IMR-90 (cell line): ENCODE results near the gene ZFX. TPM values are rescaled to one million over a fixed set of nuclear protein-coding genes. Genes with fewer than 3 reads are reported as not detected.

Source experiments
- ATAC-seq: fragments of 200-7000 bp; cut with Tn5 transposase; 2 replicates; pipeline ENCODE4 v1.9.1; 2020; ENCODE audit warnings: low read depth, mild to moderate bottlenecking, moderate library complexity
- BruUV-seq: library from RNA; stranded (reverse); fragments of 400-500 nt; replicated peaks from 2 replicates; lab custom pipeline; 2021; lab: Mats Ljungman, UMichigan
- CTCF ChIA-PET: fragments of 300-600 bp; formaldehyde crosslinking; extraction: SDS; loops from one replicate; lab custom pipeline; 2021; ENCODE audit warnings: antibody characterized with exemption; lab: Yijun Ruan, JAX
- POLR2A ChIA-PET: fragments of 300-600 bp; sonication (Branson Sonifier 250); formaldehyde crosslinking; loops from one replicate; lab custom pipeline; 2022; ENCODE audit warnings: antibody characterized with exemption; ENCODE audit not compliant: unreplicated experiment; lab: Charles Lee
- DNase-seq: peaks from one replicate; pipeline ENCODE4 v3.0.0; 2013
- H2AFZ ChIP-seq: replicated peaks from 2 replicates; pipeline ENCODE3; 2013; ENCODE audit warnings: low read length, mild to moderate bottlenecking; ENCODE audit not compliant: poor library complexity
- H2AK5ac ChIP-seq: 2 replicates; pipeline ENCODE4 v1.6.1; 2013; ENCODE audit warnings: low read depth, low read length, inconsistent platforms
- H2AK9ac ChIP-seq: replicated peaks from 2 replicates; pipeline ENCODE3; 2013; ENCODE audit warnings: mild to moderate bottlenecking, low read depth, low read length, moderate library complexity; ENCODE audit not compliant: poor library complexity
- H2BK120ac ChIP-seq: 2 replicates; pipeline ENCODE4 v1.6.1; 2013; ENCODE audit warnings: low read depth, low read length, inconsistent platforms
- H2BK15ac ChIP-seq: 3 replicates; pipeline ENCODE4 v1.6.1; 2013; ENCODE audit warnings: low read depth, low read length, inconsistent platforms
- H2BK20ac ChIP-seq: 2 replicates; pipeline ENCODE4 v1.6.1; 2013; ENCODE audit warnings: low read depth, mild to moderate bottlenecking, inconsistent platforms, low read length, moderate library complexity
- H2BK5ac ChIP-seq: 2 replicates; pipeline ENCODE4 v1.6.1; 2013; ENCODE audit warnings: mild to moderate bottlenecking, low read depth, low read length, inconsistent platforms; ENCODE audit not compliant: poor library complexity, severe bottlenecking
- H3K14ac ChIP-seq: replicated peaks from 2 replicates; pipeline ENCODE4 v1.6.1; 2013; ENCODE audit warnings: low read depth, low read length, inconsistent platforms
- H3K18ac ChIP-seq: 2 replicates; pipeline ENCODE4 v1.6.1; 2013; ENCODE audit warnings: low read depth, low read length, control low read depth
- H3K23ac ChIP-seq: 2 replicates; pipeline ENCODE4 v1.6.1; 2013; ENCODE audit warnings: low read depth, low read length, inconsistent platforms
- H3K27ac ChIP-seq: 2 replicates; pipeline ENCODE4 v1.5.1; 2013; ENCODE audit warnings: mild to moderate bottlenecking, control low read depth, low read length; ENCODE audit not compliant: insufficient read depth
- H3K27me3 ChIP-seq: 2 replicates; pipeline ENCODE4 v1.6.1; 2013; ENCODE audit warnings: low read length; ENCODE audit not compliant: control insufficient read depth, insufficient read depth
- H3K36me3 ChIP-seq: 2 replicates; pipeline ENCODE4 v1.6.1; 2013; ENCODE audit warnings: low read length, mixed read lengths; ENCODE audit not compliant: control insufficient read depth, insufficient read depth
- H3K4ac ChIP-seq: 2 replicates; pipeline ENCODE4 v1.6.1; 2013; ENCODE audit warnings: low read depth, low read length, inconsistent platforms
- H3K4me1 ChIP-seq: 2 replicates; pipeline ENCODE4 v1.6.1; 2013; ENCODE audit warnings: low read length, mixed read lengths; ENCODE audit not compliant: control insufficient read depth, insufficient read depth
- H3K4me2 ChIP-seq: 2 replicates; pipeline ENCODE4 v1.6.1; 2013; ENCODE audit warnings: low read depth, mild to moderate bottlenecking, control low read depth, low read length, moderate library complexity
- H3K4me3 ChIP-seq: 2 replicates; pipeline ENCODE4 v1.5.1; 2013; ENCODE audit warnings: low read depth, mild to moderate bottlenecking, control low read depth, low read length, moderate library complexity; ENCODE audit not compliant: insufficient read depth
- H3K56ac ChIP-seq: 2 replicates; pipeline ENCODE4 v1.6.1; 2013; ENCODE audit warnings: low read length, inconsistent platforms; ENCODE audit not compliant: insufficient read depth; ENCODE audit errors: extremely low read depth
- H3K79me1 ChIP-seq, 2 experiments: 2 replicates each; pipeline ENCODE4 v1.6.1; 2013; ENCODE audit warnings: low read length in 2 of 2, inconsistent platforms in 1 of 2, low read depth in 1 of 2
- H3K9ac ChIP-seq: 2 replicates; pipeline ENCODE4 v1.6.1; 2013; ENCODE audit warnings: low read depth, low read length, control low read depth
- H3K9me1 ChIP-seq: 2 replicates; pipeline ENCODE4 v1.6.1; 2013; ENCODE audit warnings: low read length, inconsistent platforms; ENCODE audit not compliant: insufficient read depth
- H3K9me3 ChIP-seq: 2 replicates; pipeline ENCODE4 v1.6.1; 2013; ENCODE audit warnings: low read length; ENCODE audit not compliant: control insufficient read depth, insufficient read depth
- H4K20me1 ChIP-seq: 2 replicates; pipeline ENCODE4 v1.6.1; 2013; ENCODE audit warnings: low read length, inconsistent platforms; ENCODE audit not compliant: insufficient read depth
- H4K5ac ChIP-seq: 2 replicates; pipeline ENCODE4 v1.6.1; 2013; ENCODE audit warnings: mild to moderate bottlenecking, low read depth, low read length, control low read depth
- H4K8ac ChIP-seq, 2 experiments: 2 replicates each; pipeline ENCODE4 v1.6.1; 2013; ENCODE audit warnings: low read depth in 2 of 2, low read length in 2 of 2, control low read depth in 1 of 2, inconsistent platforms in 1 of 2
- H4K91ac ChIP-seq: 2 replicates; pipeline ENCODE4 v1.6.1; 2013; ENCODE audit warnings: low read depth, low read length, inconsistent platforms; ENCODE audit not compliant: insufficient read depth
- BHLHE40 ChIP-seq: fragments of 150-350 bp; IDR thresholded peaks from 2 replicates; pipeline ENCODE4 v1.6.1; 2016; ENCODE audit warnings: mild to moderate bottlenecking, low read depth, low read length
- CTCF ChIP-seq: conservative IDR thresholded peaks from 2 replicates; pipeline ENCODE4 v1.5.1; 2012; ENCODE audit warnings: mild to moderate bottlenecking, low read depth, low read length, improper control_type of control experiment
- FOS ChIP-seq: fragments of 150-350 bp; IDR thresholded peaks from 2 replicates; pipeline ENCODE4 v1.6.1; 2016; ENCODE audit warnings: low read depth, low read length
- MAFK ChIP-seq: IDR thresholded peaks from 2 replicates; pipeline ENCODE4 v1.6.1; 2012; ENCODE audit warnings: low read depth, low read length, improper control_type of control experiment
- MAZ ChIP-seq: IDR thresholded peaks from 2 replicates; pipeline ENCODE4 v1.6.1; 2012; ENCODE audit warnings: low read depth, mild to moderate bottlenecking, low read length, improper control_type of control experiment, moderate library complexity, borderline replicate concordance
- NFE2L2 ChIP-seq: fragments of 150-350 bp; IDR thresholded peaks from 2 replicates; pipeline ENCODE4 v1.6.1; 2016; ENCODE audit warnings: low read depth, mild to moderate bottlenecking, low read length
- POLR2A ChIP-seq: IDR thresholded peaks from 2 replicates; pipeline ENCODE4 v1.6.1; 2012; ENCODE audit warnings: mild to moderate bottlenecking, low read depth, low read length
- RAD21 ChIP-seq: IDR thresholded peaks from 2 replicates; pipeline ENCODE4 v1.6.1; 2012; ENCODE audit warnings: low read length, improper control_type of control experiment
- RCOR1 ChIP-seq: IDR thresholded peaks from 2 replicates; pipeline ENCODE4 v1.6.1; 2012; ENCODE audit warnings: mild to moderate bottlenecking, low read length, improper control_type of control experiment; ENCODE audit not compliant: insufficient replicate concordance
- RFX5 ChIP-seq: IDR thresholded peaks from 2 replicates; pipeline ENCODE4 v1.8.0; 2012; ENCODE audit warnings: low read depth, mild to moderate bottlenecking, low read length, moderate library complexity
- SMC3 ChIP-seq: fragments of 150-350 bp; IDR thresholded peaks from 2 replicates; pipeline ENCODE4 v1.6.1; 2016; ENCODE audit warnings: low read depth, mild to moderate bottlenecking, antibody characterized with exemption, low read length, moderate library complexity
- WGBS, 2 experiments: methylation state at CpG; one replicate each; pipeline versions ENCODE4 v1.1.5 to v1.1.7; 2013; ENCODE audit warnings: missing lambda C conversion rate in 2 of 2; ENCODE audit not compliant: insufficient read length in 1 of 2; ENCODE audit errors: extremely low coverage in 2 of 2; 5-methylcytosine and 5-hydroxymethylcytosine counted together
- dilution Hi-C: fragments of 300-500 bp; cut with HindIII; formaldehyde crosslinking; loops from one replicate; pipeline ENCODE4 v1.14.3; 2018; ENCODE audit warnings: low sequenced_read_pairs; ENCODE audit not compliant: unreplicated experiment
- in situ Hi-C: fragments of 300-500 bp; cut with MboI; formaldehyde crosslinking; loops from 3 replicates; pipeline ENCODE4 v1.14.3; 2019; ENCODE audit warnings: low sequenced_read_pairs, inconsistent platforms, mixed read lengths
- intact Hi-C: fragments of 100-400 bp; cut with micrococcal nuclease; formaldehyde crosslinking; loops from 2 replicates; pipeline ENCODE4 v1.10.0; 2022
- polyA plus RNA-seq, 3 experiments: library from polyadenylated mRNA; depleted of rRNA; stranded (reverse); fragments of >200 nt; gene quantifications; 2 replicates each; pipeline ENCODE4 v1.2.3, GENCODE V29; 2012; ENCODE audit warnings: low replicate concordance in 1 of 3
- total RNA-seq: library from RNA; depleted of rRNA; stranded (reverse); fragments of >200 nt; gene quantifications from 2 replicates; pipeline ENCODE4 v1.2.3, GENCODE V29; 2012
- TF ChIP-seq, protein P1 (sequence below): fragments of 150-350 bp; IDR thresholded peaks from 2 replicates; pipeline ENCODE4 v1.6.1; 2017; ENCODE audit warnings: mild to moderate bottlenecking, antibody characterized with exemption, low read length, low read depth
- TF ChIP-seq, protein P2 (sequence below): fragments of 150-350 bp; IDR thresholded peaks from 2 replicates; pipeline ENCODE4 v1.6.1; 2016; ENCODE audit warnings: low read depth, mild to moderate bottlenecking, low read length, moderate library complexity, borderline replicate concordance

Gene ZFX
- total and polyA plus RNA-seq, 2 of the 4 experiments (the other 2 are of a cell fraction), result 16.0 to 99.3 TPM

GRCh38 chrX:24168807-24169206, 19.3 kb downstream of the ZFX start:
- no peaks in the 10 kb centered on the region for H3K27me3 ChIP-seq
- WGBS, 2 experiments, result no CpG with 5 or more reads among the region's 5 CpGs
- H3K56ac ChIP-seq, result no peak overlapping the region
- H3K9me3 ChIP-seq, result no peaks in the 10 kb centered on the region
- no peak overlapping the region for H3K4ac ChIP-seq
- no peak for DNase-seq
- CTCF ChIA-PET, result no interaction called here
- dilution Hi-C loops, result no loop called here
- no peak overlapping the region for H3K18ac ChIP-seq
- H4K8ac ChIP-seq, result no peak overlapping the region
- H4K20me1 ChIP-seq, result peaks cover 85% of the 10 kb centered on the region
- H3K9ac ChIP-seq, result no peak overlapping the region
- ATAC-seq, result no peak
- H2AK5ac ChIP-seq, result no peak overlapping the region
- no peak overlapping the region for H3K4me3 ChIP-seq
- intact Hi-C loops, result no loop called here
- H3K9me1 ChIP-seq, result 0 out of 2 replicates have a peak, but pooled peaks cover 5% of the 10 kb centered on the region
- H3K14ac ChIP-seq, result no peak overlapping the region
- H3K23ac ChIP-seq, result no peak overlapping the region
- H2BK20ac ChIP-seq, result no peak overlapping the region
- BruUV-seq, result no TSS peak
- no peak overlapping the region for H2BK120ac ChIP-seq
- H3K4me2 ChIP-seq, result no peak overlapping the region
- H3K79me1 ChIP-seq, result peaks cover 12 to 75% of the 10 kb centered on the region in 2 experiments
- in situ Hi-C loops, result loop anchor here (25.0 kb wide), 1 partner anchor 482 kb away; no protein-coding TSS in a partner anchor
- no peak overlapping the region for H3K27ac ChIP-seq
- peaks cover 15% of the 10 kb centered on the region for H3K4me1 ChIP-seq
- H2AFZ ChIP-seq, result no peak overlapping the region
- H2BK15ac ChIP-seq, result no peak overlapping the region
- no peak overlapping the region for H4K91ac ChIP-seq
- no peak overlapping the region for H2AK9ac ChIP-seq
- H4K5ac ChIP-seq, result no peak overlapping the region
- peaks cover 8% of the 10 kb centered on the region for H3K36me3 ChIP-seq
- TF ChIP-seq MAFK (no peak), MAZ (no peak), FOS (no peak), RFX5 (no peak), SMC3 (no peak), POLR2A (no peak), RAD21 (no peak), CTCF (no peak), NFE2L2 (no peak), RCOR1 (no peak), BHLHE40 (no peak)
- TF ChIP-seq, protein P1, sequence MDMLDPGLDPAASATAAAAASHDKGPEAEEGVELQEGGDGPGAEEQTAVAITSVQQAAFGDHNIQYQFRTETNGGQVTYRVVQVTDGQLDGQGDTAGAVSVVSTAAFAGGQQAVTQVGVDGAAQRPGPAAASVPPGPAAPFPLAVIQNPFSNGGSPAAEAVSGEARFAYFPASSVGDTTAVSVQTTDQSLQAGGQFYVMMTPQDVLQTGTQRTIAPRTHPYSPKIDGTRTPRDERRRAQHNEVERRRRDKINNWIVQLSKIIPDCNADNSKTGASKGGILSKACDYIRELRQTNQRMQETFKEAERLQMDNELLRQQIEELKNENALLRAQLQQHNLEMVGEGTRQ, result no peak
- TF ChIP-seq, protein P2, sequence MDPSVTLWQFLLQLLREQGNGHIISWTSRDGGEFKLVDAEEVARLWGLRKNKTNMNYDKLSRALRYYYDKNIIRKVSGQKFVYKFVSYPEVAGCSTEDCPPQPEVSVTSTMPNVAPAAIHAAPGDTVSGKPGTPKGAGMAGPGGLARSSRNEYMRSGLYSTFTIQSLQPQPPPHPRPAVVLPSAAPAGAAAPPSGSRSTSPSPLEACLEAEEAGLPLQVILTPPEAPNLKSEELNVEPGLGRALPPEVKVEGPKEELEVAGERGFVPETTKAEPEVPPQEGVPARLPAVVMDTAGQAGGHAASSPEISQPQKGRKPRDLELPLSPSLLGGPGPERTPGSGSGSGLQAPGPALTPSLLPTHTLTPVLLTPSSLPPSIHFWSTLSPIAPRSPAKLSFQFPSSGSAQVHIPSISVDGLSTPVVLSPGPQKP, result no peak
- H2BK5ac ChIP-seq, result no peak overlapping the region
- POLR2A ChIA-PET, result no interaction called here
